GM18498 (cell line): Measurements from ENCODE around the gene DHX58.

Experiments used
- ATAC-seq: cut with Tn5 transposase; IDR thresholded peaks from one replicate; pipeline ENCODE4 v1.9.1; 2021; ENCODE audit warnings: mild to moderate bottlenecking, moderate library complexity; ENCODE audit not compliant: unreplicated experiment

Gene DHX58

DNA sequence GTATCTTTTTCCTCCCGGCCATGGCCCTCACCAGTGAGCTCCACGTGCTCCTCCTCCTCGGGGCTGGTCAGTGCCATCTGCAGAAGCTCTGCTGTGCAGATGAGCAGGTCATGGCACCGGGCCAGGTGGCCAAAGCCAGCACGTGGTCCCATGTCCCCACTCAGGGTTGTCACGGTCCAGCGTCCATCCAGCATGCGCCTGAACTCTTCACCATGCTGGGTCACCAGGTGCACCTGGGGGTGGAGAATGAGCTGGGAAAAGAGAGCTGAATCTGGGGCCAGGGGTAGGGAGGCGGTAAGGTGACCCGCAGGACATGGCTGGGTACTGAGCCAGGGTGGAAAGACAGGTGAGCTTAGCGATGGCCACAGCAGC is 1.3 kb downstream of the DHX58 start:
- ATAC-seq = no peak

- no peak for ATAC-seq
Measured at GRCh38 chr17:42110301-42111264, 1.9 kb downstream of the DHX58 start.

- no peak for ATAC-seq
Measured at GRCh38 chr17:42109086-42109485, 3.4 kb downstream of the DHX58 start.

DNA sequence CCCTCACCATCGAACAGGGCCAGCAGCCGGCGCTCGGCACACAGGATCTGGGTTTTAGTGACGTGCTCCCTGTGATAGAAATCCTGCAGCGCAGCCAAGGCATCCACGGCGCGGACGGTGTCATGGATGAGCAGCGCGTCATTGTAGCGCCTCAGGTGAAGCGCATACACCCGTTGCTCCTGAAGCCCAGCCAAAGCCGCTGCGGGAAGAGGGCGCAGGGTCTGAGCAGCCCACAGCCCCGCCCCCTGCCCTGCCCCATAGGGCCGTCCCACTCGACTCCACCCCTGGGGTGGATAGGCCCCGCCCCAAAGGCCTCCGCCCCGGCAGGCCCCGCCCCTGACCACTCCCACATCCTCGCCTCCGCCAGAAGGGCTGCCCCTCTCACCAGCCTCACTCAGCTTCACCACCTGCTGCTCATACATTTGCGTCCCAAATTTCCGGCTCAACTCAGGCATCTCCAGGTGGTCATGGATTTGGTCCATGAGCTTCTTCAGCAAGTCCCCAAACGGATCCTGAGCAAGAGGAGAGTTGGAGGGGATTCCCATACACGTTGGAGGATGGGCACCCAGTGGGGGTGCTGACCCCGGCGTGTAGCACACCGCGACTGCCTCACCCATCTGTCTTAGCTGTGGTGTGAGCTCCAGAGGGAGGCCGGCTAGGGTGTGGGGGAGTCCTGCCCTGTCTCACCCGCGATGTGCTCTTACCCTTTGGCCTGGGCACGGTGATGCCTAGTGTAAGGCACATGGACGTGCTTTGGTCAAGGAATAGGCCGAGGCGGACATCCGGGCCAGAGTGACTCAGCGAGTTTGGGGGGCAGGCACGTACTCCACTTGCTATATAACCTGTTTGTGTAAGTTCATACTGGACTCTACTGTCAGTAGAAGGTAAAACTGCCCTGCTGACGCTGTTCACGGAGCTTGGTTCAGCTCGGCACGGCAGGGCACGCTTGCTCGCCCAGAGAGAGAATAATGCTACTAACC is 4.6 kb downstream of the DHX58 start:
- peak; percentile 78 for ATAC-seq

- no peak for ATAC-seq
Measured at GRCh38 chr17:42107124-42107523, 5.4 kb downstream of the DHX58 start.

GRCh38 chr17:42106009-42106408 is 6.5 kb downstream of the DHX58 start:
- ATAC-seq = no peak

- no peak for ATAC-seq
Measured at GRCh38 chr17:42104264-42104663, 8.2 kb downstream of the DHX58 start.

DNA sequence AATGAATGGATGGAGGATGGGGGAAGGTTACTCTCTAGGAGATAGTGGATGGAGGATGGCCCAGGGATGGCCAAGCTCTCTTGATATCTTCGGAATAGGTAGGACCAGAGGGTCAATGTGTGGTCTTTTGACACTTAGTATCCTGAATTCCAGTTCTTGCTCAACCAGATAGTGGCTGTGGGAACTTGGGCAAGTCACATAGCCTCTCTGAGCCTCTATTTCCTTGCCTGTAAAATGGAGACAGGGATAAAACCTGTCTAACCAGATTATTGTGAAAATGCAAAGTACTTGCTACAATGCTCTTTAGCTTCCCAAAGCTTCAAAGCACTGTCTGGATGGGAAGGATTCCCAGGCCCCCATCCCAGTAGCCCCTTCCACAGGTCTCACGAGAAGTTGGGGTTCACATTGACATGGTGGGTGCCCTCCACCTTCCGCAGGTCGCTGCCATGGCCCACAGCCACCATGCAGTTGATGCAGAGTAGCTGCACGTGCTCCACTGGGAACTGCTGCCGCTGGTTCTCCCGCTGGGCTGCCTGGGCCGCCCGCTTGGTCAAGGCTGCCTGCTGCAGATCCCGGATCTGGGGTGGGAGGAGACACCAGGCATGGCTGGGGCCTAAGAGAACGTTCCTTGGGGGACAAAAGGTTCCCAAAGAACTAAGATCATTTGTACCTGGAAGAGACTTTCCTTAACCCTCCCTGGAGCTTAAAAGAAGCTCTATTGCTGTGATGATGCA is 9.1 kb downstream of the DHX58 start:
- no peak for ATAC-seq

- ATAC-seq = no peak
Measured at GRCh38 chr17:42101513-42102292, 10.8 kb downstream of the DHX58 start.

DNA sequence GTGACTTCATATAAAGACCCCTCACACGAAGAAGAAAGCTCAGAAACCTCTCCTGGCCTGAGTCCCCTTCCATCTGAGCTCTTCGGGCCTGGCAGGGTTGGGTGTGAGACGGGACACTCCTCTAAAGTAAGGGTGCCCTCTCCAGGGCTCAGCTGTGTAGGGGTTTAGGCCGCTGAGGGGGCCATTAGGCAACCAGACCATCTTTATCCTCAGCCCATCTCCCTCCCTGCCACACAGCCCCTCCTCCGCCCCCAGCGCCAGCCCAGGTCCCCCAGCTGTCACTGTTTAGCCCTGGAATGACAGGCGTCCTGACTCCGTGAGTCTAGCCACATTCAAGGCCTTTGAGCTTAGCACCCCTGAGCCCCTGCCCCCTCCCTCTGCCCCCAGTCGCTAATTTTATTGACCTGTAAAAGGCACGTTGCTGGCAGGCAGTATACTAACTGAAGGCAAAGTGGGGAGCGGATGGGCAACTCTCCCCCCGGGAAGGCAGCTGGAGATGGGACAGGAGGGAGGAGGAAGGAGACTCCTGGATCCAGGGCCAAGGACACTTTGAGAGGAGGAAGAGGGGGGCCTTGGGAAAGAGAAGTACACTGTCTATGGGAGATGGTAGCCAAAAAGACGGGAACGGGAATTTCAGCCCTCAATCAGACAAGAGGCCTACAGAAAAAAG is 13.6 kb downstream of the DHX58 start:
- no peak for ATAC-seq

GRCh38 chr17:42097691-42098631 is 14.6 kb downstream of the DHX58 start, which contains the start of gene ZNF385C:
Gene ZNF385C, minus strand, starts transcription at chr17:42098473. Its CDS starts 35,417 bp downstream, at chr17:42063056.
- no peak for ATAC-seq

GRCh38 chr17:42096360-42097111 is 16.0 kb downstream of the DHX58 start:
- no peak for ATAC-seq

DNA sequence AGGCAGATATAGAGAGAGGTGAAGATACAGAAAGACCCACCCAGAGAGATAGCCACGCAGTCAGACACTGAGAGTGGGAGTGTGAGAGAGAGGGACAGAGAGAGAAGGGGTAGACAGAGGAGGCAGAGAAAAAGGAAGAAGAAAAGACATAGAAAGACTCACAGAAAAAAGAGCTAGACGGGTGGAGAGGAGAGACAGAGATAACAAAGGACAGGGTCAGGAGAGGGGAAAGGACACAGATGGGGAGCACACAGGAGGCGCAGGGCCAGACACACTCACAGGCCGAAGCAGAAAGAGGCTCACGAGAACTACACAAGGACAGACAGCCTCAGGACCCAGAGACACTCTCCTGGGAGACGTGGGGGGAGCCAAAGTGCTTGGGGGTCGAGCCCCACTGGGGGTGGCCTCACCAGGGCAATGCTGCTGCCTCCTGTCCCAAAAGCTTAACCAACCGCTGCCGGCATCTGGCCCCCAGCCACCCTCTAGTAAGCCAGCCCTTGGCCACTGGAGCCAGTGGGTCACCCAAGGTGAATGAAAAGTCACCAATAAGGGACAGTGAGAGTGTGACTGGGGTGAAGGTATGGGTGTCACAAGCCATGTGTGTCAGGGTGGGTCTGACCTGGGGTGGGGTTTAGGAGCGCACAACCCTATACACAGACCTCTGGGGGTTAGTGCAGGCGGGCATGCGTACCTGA is 18.0 kb downstream of the DHX58 start:
- ATAC-seq = no peak

DNA sequence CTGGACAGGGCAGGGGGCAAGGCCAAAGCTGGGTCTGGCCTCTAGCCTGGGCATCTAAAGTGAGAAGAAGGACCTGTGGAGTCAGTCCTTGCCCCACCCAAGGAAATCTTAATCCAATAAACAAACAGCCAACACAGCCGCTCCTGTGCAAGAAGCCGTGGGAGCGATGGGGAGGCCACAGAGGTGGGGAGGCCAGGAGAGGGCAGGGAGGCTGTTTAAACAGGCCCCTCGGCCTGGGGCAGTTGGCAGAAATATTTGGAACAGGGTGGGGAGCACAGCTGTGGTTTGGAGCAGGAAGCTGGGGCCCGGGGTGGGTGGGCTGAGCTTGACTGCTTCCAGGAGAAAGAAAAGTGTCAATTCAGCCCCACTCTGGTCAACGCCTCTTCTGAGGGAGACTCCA is 19.6 kb downstream of the DHX58 start:
- no peak for ATAC-seq

GRCh38 chr17:42090964-42091790 is 21.3 kb downstream of the DHX58 start:
- ATAC-seq = no peak

DNA sequence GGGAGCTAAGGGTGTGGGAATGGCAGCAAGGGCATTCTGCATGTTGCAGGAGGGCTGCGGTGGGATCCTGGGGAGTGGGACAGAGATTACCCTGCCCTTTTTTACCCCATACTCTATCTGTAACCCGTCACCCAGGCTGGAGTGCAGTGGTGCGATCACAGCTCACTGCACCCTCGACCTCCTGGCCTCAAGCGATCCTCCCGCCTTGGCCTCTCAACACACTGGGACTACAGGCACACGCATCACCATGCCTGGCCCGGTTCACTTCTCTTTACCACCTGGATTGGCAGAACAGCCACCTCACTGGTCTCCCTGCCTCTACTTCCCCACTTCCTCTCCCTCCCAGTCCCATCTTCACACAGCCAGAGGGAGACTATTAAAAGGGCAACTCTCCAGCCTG is 23.8 kb downstream of the DHX58 start:
- no peak for ATAC-seq
